ACC112 (cell line): ENCODE results near the gene C2orf92.

Experiments used
- H2AFZ ChIP-seq: fragments of 200-600 bp; sonication (generic); one replicate; pipeline ENCODE4 v1.6.0; 2017; ENCODE audit warnings: antibody characterized with exemption, low read length; ENCODE audit not compliant: unreplicated experiment
- H3K27ac ChIP-seq: fragments of 200-600 bp; sonication (generic); 2 replicates; pipeline ENCODE4 v1.5.1; 2014; ENCODE audit warnings: low read depth, mild to moderate bottlenecking, antibody characterized with exemption, low read length, moderate library complexity
- H3K27me3 ChIP-seq: fragments of 200-600 bp; sonication (generic); 2 replicates; pipeline ENCODE4 v1.6.1; 2014; ENCODE audit warnings: mild to moderate bottlenecking, antibody characterized with exemption, low read length, moderate library complexity, mixed read lengths; ENCODE audit not compliant: insufficient read depth
- H3K36me3 ChIP-seq: fragments of 200-600 bp; sonication (generic); 2 replicates; pipeline ENCODE4 v1.6.1; 2016; ENCODE audit warnings: mild to moderate bottlenecking, antibody characterized with exemption, low read length, moderate library complexity, mixed read lengths; ENCODE audit not compliant: insufficient read depth
- H3K4me1 ChIP-seq: fragments of 200-600 bp; sonication (generic); one replicate; pipeline ENCODE4 v1.6.1; 2016; ENCODE audit warnings: low read length, mixed read lengths; ENCODE audit not compliant: insufficient read depth, unreplicated experiment, control insufficient read depth
- H3K4me3 ChIP-seq: fragments of 200-600 bp; sonication (generic); 2 replicates; pipeline ENCODE4 v1.5.1; 2014; ENCODE audit warnings: mild to moderate bottlenecking, low read depth, low read length
- H3K79me2 ChIP-seq: fragments of 200-600 bp; sonication (generic); one replicate; pipeline ENCODE4 v1.6.0; 2016; ENCODE audit warnings: low read length; ENCODE audit not compliant: control insufficient read depth, unreplicated experiment, insufficient read depth

Gene C2orf92

GRCh38 chr2:97723156-97724072 is 53.9 kb downstream of the C2orf92 start:
- H2AFZ ChIP-seq, result no peak overlapping the region
- H3K4me1 ChIP-seq, result no peaks in the 10 kb centered on the region
- H3K27me3 ChIP-seq, result peaks cover 35% of the 10 kb centered on the region
- no peak overlapping the region for H3K4me3 ChIP-seq
- H3K79me2 ChIP-seq, result no peaks in the 10 kb centered on the region
- H3K27ac ChIP-seq, result no peak overlapping the region
- no peaks in the 10 kb centered on the region for H3K36me3 ChIP-seq

- H3K4me3 ChIP-seq, result no peak overlapping the region
- H3K79me2 ChIP-seq, result no peaks in the 10 kb centered on the region
- H3K4me1 ChIP-seq, result no peaks in the 10 kb centered on the region
- no peak overlapping the region for H3K27ac ChIP-seq
- H3K36me3 ChIP-seq, result no peaks in the 10 kb centered on the region
- peaks cover 35% of the 10 kb centered on the region for H3K27me3 ChIP-seq
- no peak overlapping the region for H2AFZ ChIP-seq
These were observed 54.5 kb downstream of the C2orf92 start for GRCh38 chr2:97724073-97724410.

GRCh38 chr2:97724501-97724900 is 55.0 kb downstream of the C2orf92 start:
- Histone ChIP-seq H3K4me1 (no peaks in the 10 kb centered on the region), H3K79me2 (no peaks in the 10 kb centered on the region), H3K4me3 (no peak overlapping the region), H3K27ac (no peak overlapping the region), H3K27me3 (peaks cover 35% of the 10 kb centered on the region), H2AFZ (no peak overlapping the region), H3K36me3 (no peaks in the 10 kb centered on the region)

- Histone ChIP-seq H3K27me3 (peaks cover 35% of the 10 kb centered on the region), H3K27ac (no peak overlapping the region), H3K79me2 (no peaks in the 10 kb centered on the region), H2AFZ (no peak overlapping the region), H3K4me3 (no peak overlapping the region), H3K4me1 (no peaks in the 10 kb centered on the region), H3K36me3 (no peaks in the 10 kb centered on the region)
These were observed 55.6 kb downstream of the C2orf92 start for GRCh38 chr2:97724946-97725688.

GRCh38 chr2:97726261-97727064 is 57.0 kb downstream of the C2orf92 start:
- Histone ChIP-seq H2AFZ (no peak overlapping the region), H3K4me3 (no peak overlapping the region), H3K4me1 (no peaks in the 10 kb centered on the region), H3K79me2 (no peaks in the 10 kb centered on the region), H3K36me3 (no peaks in the 10 kb centered on the region), H3K27me3 (peaks cover 35% of the 10 kb centered on the region), H3K27ac (no peak overlapping the region)

- no peaks in the 10 kb centered on the region for H3K36me3 ChIP-seq
- H3K4me3 ChIP-seq, result no peak overlapping the region
- H3K4me1 ChIP-seq, result no peaks in the 10 kb centered on the region
These were observed 57.8 kb downstream of the C2orf92 start for GRCh38 chr2:97727296-97727695.

GRCh38 chr2:97728091-97728731 is 58.7 kb downstream of the C2orf92 start:
- Histone ChIP-seq H3K4me1 (no peaks in the 10 kb centered on the region), H3K36me3 (no peaks in the 10 kb centered on the region), H3K4me3 (no peak overlapping the region), H3K27me3 (peaks cover 24% of the 10 kb centered on the region), H2AFZ (no peak overlapping the region), H3K27ac (no peak overlapping the region), H3K79me2 (no peaks in the 10 kb centered on the region)

More at GRCh38 chr2:97727296-97727695, 57.8 kb downstream of the C2orf92 start:
- no peaks in the 10 kb centered on the region for H3K79me2 ChIP-seq
- peaks cover 32% of the 10 kb centered on the region for H3K27me3 ChIP-seq
- no peak overlapping the region for H2AFZ ChIP-seq
- no peak overlapping the region for H3K27ac ChIP-seq

GRCh38 chr2:97730245-97730644 is 60.7 kb downstream of the C2orf92 start:
- no peaks in the 10 kb centered on the region for H3K4me1 ChIP-seq
- no peaks in the 10 kb centered on the region for H3K36me3 ChIP-seq
- no peak overlapping the region for H3K27ac ChIP-seq
- H2AFZ ChIP-seq, result no peak overlapping the region
- H3K79me2 ChIP-seq, result no peaks in the 10 kb centered on the region
- H3K4me3 ChIP-seq, result no peak overlapping the region
- H3K27me3 ChIP-seq, result 0 out of 2 replicates have a peak, but pooled peaks cover 6% of the 10 kb centered on the region

- H3K27ac ChIP-seq, result no peak overlapping the region
- no peak overlapping the region for H2AFZ ChIP-seq
- no peak overlapping the region for H3K4me3 ChIP-seq
- no peaks in the 10 kb centered on the region for H3K4me1 ChIP-seq
- 0 out of 2 replicates have a peak, but pooled peaks cover 3% of the 10 kb centered on the region for H3K27me3 ChIP-seq
- H3K36me3 ChIP-seq, result no peaks in the 10 kb centered on the region
- no peaks in the 10 kb centered on the region for H3K79me2 ChIP-seq
These were observed 61.9 kb downstream of the C2orf92 start for GRCh38 chr2:97731274-97732020.
